ENCODE measurements around the gene HSPB6.
"Not testable (repeated sequence)": the region's sequence is repeated elsewhere in the genome, so short reads cannot be mapped to it uniquely, and the experiment has no call there.

HSPB6 gene, protein sequence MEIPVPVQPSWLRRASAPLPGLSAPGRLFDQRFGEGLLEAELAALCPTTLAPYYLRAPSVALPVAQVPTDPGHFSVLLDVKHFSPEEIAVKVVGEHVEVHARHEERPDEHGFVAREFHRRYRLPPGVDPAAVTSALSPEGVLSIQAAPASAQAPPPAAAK

DNA sequence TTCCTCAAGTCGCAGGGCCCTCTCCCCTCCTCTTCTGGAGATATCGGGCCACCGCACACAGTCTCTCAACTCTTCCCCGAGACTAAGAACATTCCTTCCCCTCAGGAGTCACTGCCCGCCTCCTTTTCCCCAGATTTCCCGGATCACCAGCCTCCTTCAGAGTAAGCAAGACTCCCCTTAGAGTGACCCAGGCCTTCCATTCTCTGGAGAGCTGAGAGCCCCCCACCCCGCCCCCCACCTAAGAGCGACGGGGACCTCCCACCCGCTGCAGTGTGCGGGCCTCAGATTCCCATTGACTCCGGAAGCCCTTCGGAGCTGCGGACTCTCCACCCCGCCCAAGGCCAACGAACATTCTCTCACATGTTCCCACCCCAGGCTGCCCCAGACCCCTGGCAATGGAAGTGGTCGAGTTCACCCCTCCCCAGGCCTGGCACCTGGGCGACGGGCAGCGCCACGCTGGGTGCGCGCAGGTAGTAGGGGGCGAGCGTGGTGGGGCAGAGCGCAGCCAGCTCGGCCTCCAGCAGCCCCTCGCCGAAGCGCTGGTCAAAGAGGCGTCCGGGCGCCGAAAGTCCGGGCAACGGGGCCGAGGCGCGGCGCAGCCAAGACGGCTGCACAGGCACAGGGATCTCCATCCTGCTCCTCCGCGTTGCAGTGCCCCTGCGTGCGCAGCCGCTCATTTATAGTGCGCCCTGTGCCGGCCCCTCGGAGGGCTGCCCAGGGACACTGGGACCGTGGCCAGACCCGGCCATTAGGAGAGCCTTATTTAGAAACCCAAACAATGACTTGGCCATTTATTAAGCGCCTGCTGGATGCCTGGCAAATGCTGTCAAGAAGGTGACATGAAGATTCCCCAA is at the start of gene HSPB6:
Gene HSPB6 (minus strand): TSS at position 653 of the 854 bp plus-strand sequence. CDS start 21 bp downstream, at position 632.
- Histone ChIP-seq H3K27ac (ENCODE audit: low read depth, low read length) (peak within 1 kb of the TSS; percentile 95), H3K27me3 (ENCODE audit: insufficient read depth, low read length) (no peaks in the 10 kb centered on the region), H2AFZ (ENCODE audit: low read length, unreplicated experiment) (peak within 1 kb of the TSS; percentile 14), H3K4me3 (ENCODE audit: low read depth, low read length) (peak within 1 kb of the TSS; percentile 93), H3K79me2 (ENCODE audit: control insufficient read depth, insufficient read depth, low read length, unreplicated experiment) (peaks cover 12% of the 10 kb centered on the region), H3K4me1 (ENCODE audit: control insufficient read depth, insufficient read depth, low read length, unreplicated experiment) (peaks cover 22% of the 10 kb centered on the region), H3K36me3 (ENCODE audit: insufficient read depth, low read length) (0 out of 2 replicates have a peak, but pooled peaks cover 6% of the 10 kb centered on the region)

DNA sequence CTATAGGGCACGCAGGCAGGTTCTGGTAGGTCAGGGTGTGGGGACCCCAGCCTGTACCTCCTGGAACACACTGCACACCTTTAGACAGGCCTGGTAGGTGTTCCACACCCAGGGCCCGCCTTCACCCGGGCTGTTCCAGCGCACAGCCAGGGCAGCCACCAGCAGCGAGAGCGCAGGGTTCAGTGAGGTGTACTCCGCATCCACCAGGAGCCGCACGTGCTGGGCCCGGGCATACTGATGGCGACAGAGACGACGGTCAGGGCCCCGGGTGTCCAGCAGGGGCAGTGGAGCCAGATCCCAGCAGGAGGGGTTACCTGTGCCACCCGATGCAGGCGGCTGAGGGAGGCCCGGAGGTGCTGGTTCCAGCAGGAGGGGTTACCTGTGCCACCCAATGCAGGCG is 49.8 kb upstream of the HSPB6 start:
- Histone ChIP-seq H3K79me2 (ENCODE audit: control insufficient read depth, insufficient read depth, low read length, unreplicated experiment) (no peaks in the 10 kb centered on the region), H3K36me3 (ENCODE audit: insufficient read depth, low read length) (no peaks in the 10 kb centered on the region), H3K4me1 (ENCODE audit: control insufficient read depth, insufficient read depth, low read length, unreplicated experiment) (no peaks in the 10 kb centered on the region), H3K4me3 (ENCODE audit: low read depth, low read length) (no peak overlapping the region), H3K27me3 (ENCODE audit: insufficient read depth, low read length) (peaks cover 9% of the 10 kb centered on the region), H2AFZ (ENCODE audit: low read length, unreplicated experiment) (no peak overlapping the region), H3K27ac (ENCODE audit: low read depth, low read length) (no peak overlapping the region)

DNA sequence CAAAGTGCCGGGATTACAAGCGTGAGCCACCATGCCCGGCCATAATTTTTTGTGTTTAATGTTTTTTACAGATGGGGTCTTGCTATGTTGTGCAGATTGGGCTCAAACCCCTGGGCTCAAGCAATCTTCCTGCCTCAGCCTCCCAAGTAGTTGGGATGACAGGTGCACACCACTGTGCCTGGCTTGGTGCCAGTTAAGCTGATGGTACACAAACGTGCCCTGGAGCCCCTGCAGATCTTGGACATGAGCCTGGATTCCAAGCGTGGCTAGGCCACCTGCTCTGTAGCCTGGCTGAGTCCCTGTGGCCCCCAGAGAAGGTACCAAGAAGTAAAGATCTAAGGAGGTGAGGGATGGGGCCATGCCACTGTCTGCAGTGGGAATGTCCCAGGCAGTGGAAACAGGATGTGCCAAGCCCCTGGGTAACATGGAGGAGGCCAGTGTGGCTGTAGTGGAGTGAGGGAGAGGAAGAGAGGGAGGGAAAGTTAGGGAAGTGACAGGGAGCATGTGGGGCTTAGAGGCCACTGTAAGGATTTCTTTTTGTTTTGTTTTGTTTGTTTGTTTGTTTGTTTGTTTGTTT is 48.8 kb upstream of the HSPB6 start:
- no peak overlapping the region for H3K4me3 ChIP-seq (ENCODE audit: low read depth, low read length)
- no peaks in the 10 kb centered on the region for H3K79me2 ChIP-seq (ENCODE audit: control insufficient read depth, insufficient read depth, low read length, unreplicated experiment)
- H3K27ac ChIP-seq (ENCODE audit: low read depth, low read length), result no peak overlapping the region
- no peak overlapping the region for H2AFZ ChIP-seq (ENCODE audit: low read length, unreplicated experiment)
- no peaks in the 10 kb centered on the region for H3K36me3 ChIP-seq (ENCODE audit: insufficient read depth, low read length)
- peaks cover 5% of the 10 kb centered on the region for H3K27me3 ChIP-seq (ENCODE audit: insufficient read depth, low read length)
- H3K4me1 ChIP-seq (ENCODE audit: control insufficient read depth, insufficient read depth, low read length, unreplicated experiment), result no peaks in the 10 kb centered on the region

DNA sequence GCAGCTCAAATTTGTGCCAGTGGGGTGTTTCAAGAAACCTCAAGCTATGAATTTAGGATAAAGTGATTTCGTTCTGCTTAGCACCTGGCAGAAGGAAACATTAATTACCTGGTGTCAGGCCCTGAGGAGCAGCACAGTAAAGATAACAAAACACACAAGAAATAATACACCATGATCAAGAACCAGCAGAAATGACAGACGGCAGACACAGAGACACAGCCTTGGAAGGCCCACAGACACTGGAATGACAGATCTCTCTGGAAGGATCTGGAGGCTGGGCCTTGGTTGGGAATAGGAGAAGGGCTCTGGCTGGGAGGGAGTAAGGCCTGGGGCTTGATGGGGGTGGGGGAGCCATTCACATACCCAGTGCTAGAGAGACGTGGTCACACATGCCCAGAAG is 45.0 kb upstream of the HSPB6 start:
- Histone ChIP-seq H3K4me3 (ENCODE audit: low read depth, low read length) (no peak overlapping the region), H3K4me1 (ENCODE audit: control insufficient read depth, insufficient read depth, low read length, unreplicated experiment) (no peaks in the 10 kb centered on the region), H3K27ac (ENCODE audit: low read depth, low read length) (no peak overlapping the region), H3K36me3 (ENCODE audit: insufficient read depth, low read length) (no peaks in the 10 kb centered on the region), H2AFZ (ENCODE audit: low read length, unreplicated experiment) (no peak overlapping the region), H3K27me3 (ENCODE audit: insufficient read depth, low read length) (peaks cover 4% of the 10 kb centered on the region; the same call in 1 of the 2 replicates), H3K79me2 (ENCODE audit: control insufficient read depth, insufficient read depth, low read length, unreplicated experiment) (no peaks in the 10 kb centered on the region)

DNA sequence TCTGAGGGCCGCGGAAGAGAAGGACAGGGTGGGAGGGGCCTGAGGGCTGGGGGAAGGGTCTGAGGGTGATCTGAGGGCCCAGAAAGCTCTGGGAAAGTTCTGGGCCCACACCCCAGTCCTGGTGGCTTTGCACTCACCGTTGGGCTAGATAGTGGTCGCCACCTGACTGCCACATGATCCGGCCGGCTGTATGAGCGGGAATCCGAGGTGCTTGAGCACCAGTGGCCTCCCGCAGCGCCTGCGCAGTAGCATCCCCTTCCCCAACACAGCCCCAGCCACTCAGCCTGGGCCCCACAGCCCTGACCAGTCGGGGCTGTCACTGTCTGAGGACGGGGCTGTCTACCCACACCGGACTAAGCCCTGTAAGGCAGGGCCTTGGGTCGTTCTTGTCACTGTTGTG is 40.8 kb upstream of the HSPB6 start:
- peak overlapping the region; percentile 47 for H3K4me3 ChIP-seq (ENCODE audit: low read depth, low read length)
- H2AFZ ChIP-seq (ENCODE audit: low read length, unreplicated experiment), result no peak overlapping the region
- peaks cover 4% of the 10 kb centered on the region; the same call in 1 of the 2 replicates for H3K27me3 ChIP-seq (ENCODE audit: insufficient read depth, low read length)
- H3K27ac ChIP-seq (ENCODE audit: low read depth, low read length), result no peak overlapping the region
- no peaks in the 10 kb centered on the region for H3K79me2 ChIP-seq (ENCODE audit: control insufficient read depth, insufficient read depth, low read length, unreplicated experiment)
- H3K4me1 ChIP-seq (ENCODE audit: control insufficient read depth, insufficient read depth, low read length, unreplicated experiment), result peaks cover 11% of the 10 kb centered on the region
- H3K36me3 ChIP-seq (ENCODE audit: insufficient read depth, low read length), result no peaks in the 10 kb centered on the region

DNA sequence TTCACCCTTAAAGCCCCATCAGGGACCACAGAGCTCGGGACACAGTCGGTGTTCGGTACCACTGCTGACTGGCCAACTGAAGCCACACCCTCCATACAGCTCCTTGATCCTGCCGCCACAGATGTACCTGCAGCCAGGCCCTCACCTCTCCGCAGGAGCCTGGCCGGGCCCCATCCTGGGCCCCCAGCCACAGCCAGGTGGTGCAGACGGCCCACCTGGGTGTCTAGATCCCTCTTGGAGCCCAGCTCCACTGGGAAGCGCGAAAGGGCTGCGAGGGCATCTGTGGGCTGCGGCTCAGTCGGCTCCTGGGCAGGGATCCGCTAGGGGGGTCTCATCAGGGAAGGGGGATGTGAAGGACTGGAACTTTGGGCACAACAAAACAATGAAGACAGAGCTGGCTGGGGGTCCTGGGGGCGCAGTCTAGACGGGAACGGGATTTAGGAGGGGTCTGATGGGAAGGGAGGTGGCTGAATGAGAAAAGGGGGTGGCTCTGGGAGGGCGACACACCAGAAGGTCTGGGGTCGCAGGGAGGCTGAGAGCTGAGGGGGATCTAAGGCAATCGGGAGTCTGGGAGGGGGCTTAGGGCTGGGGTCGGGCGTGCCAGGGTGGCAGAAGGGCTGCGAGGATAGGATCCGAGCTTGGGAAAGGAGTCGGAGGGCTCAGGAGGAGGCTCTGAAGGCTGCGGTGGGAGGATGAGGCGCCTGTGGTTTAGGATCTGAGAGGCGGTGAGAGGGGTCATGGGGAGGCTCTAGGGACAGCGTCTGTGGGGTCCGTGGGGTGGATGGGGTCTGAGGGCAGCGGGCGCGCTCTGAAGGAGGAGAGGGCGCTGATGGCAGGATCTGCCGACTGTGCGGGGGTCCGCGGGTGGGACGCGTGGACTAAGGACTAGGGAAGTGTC is 40.1 kb upstream of the HSPB6 start:
- Histone ChIP-seq H3K27ac (ENCODE audit: low read depth, low read length) (no peak overlapping the region), H3K4me1 (ENCODE audit: control insufficient read depth, insufficient read depth, low read length, unreplicated experiment) (peaks cover 11% of the 10 kb centered on the region), H3K27me3 (ENCODE audit: insufficient read depth, low read length) (peaks cover 4% of the 10 kb centered on the region; the same call in 1 of the 2 replicates), H3K79me2 (ENCODE audit: control insufficient read depth, insufficient read depth, low read length, unreplicated experiment) (no peaks in the 10 kb centered on the region), H3K4me3 (ENCODE audit: low read depth, low read length) (peak overlapping the region; percentile 47), H3K36me3 (ENCODE audit: insufficient read depth, low read length) (no peaks in the 10 kb centered on the region), H2AFZ (ENCODE audit: low read length, unreplicated experiment) (no peak overlapping the region)

DNA sequence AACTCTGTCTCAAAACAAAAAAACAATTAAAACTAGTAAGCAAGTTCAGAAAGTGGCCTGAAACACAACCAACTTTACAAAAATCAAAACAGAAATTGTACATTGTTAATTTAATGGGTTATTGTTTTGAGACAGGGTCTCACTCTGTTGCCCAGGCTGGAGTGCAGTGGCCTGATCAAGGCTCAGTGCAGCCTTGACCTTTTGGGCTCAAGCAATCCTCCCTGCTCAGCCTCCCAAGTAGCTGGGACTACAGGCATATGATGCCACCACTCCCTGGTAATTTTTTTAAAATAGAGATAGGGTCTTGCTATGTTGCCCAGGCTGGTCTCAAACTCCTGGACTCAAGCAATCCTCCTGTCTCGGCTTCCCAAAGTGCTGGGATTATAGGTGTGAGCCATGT is 38.7 kb upstream of the HSPB6 start:
- H3K36me3 ChIP-seq (ENCODE audit: insufficient read depth, low read length); H3K79me2 ChIP-seq (ENCODE audit: control insufficient read depth, insufficient read depth, low read length, unreplicated experiment); H2AFZ ChIP-seq (ENCODE audit: low read length, unreplicated experiment); H3K4me3 ChIP-seq (ENCODE audit: low read depth, low read length); H3K27me3 ChIP-seq (ENCODE audit: insufficient read depth, low read length); H3K27ac ChIP-seq (ENCODE audit: low read depth, low read length): not testable (repeated sequence)
- H3K4me1 ChIP-seq (ENCODE audit: control insufficient read depth, insufficient read depth, low read length, unreplicated experiment), result peaks cover 11% of the 10 kb centered on the region

DNA sequence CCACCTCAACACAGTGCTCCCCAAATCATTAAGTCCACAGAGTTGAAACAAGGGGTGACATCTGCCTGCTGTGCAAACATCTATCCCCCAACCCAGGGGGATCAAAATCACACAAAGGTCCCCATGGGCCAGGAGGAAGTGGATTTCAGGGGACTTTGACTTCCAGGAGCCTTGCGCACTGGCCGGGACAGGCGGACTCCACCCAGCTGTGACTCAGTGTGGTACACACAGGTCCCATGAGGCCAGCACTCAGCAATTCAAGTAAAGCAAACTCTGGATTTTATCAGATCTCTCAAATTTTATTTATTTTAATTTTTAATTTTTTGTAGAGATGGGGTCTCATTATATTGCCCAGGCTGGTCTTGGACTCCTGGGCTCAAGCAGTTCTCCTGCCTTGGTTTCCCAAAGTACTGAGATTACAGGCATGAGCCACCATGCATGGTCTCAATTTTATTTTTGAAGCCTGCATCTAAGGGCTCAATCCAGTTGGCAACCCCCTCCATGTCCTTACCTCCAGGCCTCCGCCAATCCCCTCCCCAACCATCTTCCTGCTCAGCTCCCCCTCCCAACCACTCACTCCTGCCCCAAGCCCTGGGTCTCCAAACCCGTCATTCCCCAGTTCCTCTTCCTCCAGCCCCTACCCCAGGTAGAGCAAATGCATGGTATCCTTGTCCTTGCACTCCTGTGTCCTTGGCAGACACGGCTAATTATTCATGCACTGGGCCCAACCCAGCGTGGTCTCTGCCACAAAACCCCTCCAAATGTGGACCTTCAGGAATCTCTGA is 36.7 kb upstream of the HSPB6 start:
- H3K27me3 ChIP-seq (ENCODE audit: insufficient read depth, low read length), result peaks cover 4% of the 10 kb centered on the region; the same call in 1 of the 2 replicates
- no peak overlapping the region for H3K27ac ChIP-seq (ENCODE audit: low read depth, low read length)

DNA sequence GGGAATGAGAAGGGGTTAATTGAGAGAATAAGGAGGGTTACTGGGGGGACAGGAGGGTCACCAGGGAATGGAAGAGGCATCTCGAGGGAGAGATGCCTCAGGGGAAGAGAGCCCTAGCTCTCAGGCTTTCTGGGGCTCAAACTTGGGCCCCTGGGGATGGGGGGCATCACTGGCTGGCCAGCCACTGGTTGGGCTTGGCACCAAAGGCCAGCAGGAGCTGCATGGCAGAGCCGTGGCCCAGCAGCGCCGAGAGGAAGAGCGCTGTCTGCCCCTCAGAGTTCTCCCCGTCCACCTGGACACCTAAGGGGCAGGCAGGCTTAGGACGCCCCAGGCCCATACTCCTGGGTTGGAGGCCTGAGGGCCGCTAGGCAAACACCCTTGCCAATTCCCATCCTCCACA is 36.1 kb upstream of the HSPB6 start:
- no peak overlapping the region for H3K4me3 ChIP-seq (ENCODE audit: low read depth, low read length)
- H3K27me3 ChIP-seq (ENCODE audit: insufficient read depth, low read length), result peaks cover 4% of the 10 kb centered on the region; the same call in 1 of the 2 replicates
- no peaks in the 10 kb centered on the region for H3K79me2 ChIP-seq (ENCODE audit: control insufficient read depth, insufficient read depth, low read length, unreplicated experiment)
- no peak overlapping the region for H2AFZ ChIP-seq (ENCODE audit: low read length, unreplicated experiment)
- peaks cover 11% of the 10 kb centered on the region for H3K4me1 ChIP-seq (ENCODE audit: control insufficient read depth, insufficient read depth, low read length, unreplicated experiment)
- no peaks in the 10 kb centered on the region for H3K36me3 ChIP-seq (ENCODE audit: insufficient read depth, low read length)
- no peak overlapping the region for H3K27ac ChIP-seq (ENCODE audit: low read depth, low read length)

More for the DNA sequence above, 36.7 kb upstream of the HSPB6 start:
- Histone ChIP-seq H3K79me2 (ENCODE audit: control insufficient read depth, insufficient read depth, low read length, unreplicated experiment) (no peaks in the 10 kb centered on the region), H3K4me3 (ENCODE audit: low read depth, low read length) (no peak overlapping the region), H3K36me3 (ENCODE audit: insufficient read depth, low read length) (no peaks in the 10 kb centered on the region), H3K4me1 (ENCODE audit: control insufficient read depth, insufficient read depth, low read length, unreplicated experiment) (peaks cover 11% of the 10 kb centered on the region), H2AFZ (ENCODE audit: low read length, unreplicated experiment) (no peak overlapping the region)

All from ACC112 (cell line).